Measurements from ENCODE around the gene KLRC3. TPM values are rescaled to one million over a fixed set of nuclear protein-coding genes. Genes with fewer than 3 reads are reported as not detected.
"Not testable (repeated sequence)": the region's sequence is repeated elsewhere in the genome, so short reads cannot be mapped to it uniquely, and the experiment has no call there.

The KLRC3 gene
- total and polyA plus RNA-seq, 8 donors, result 0.43 to 1.3 (median 1.3) TPM; not detected in 5

- TF ChIP-seq CTCF (IDR thresholded peaks at IDR 0.05), result no peak
- no peak for TF ChIP-seq EP300 (IDR thresholded peaks at IDR 0.05)
- no peak for TF ChIP-seq POLR2AphosphoS5 (IDR thresholded peaks at IDR 0.05)
- no peak for TF ChIP-seq POLR2A (IDR thresholded peaks at IDR 0.05)
- H3K4me1 ChIP-seq, result peaks cover 0 to 11% (median 8%) of the 10 kb centered on the region in 4 donors
- H3K4me3 ChIP-seq, result no peak overlapping the region
- no peaks in the 10 kb centered on the region for H3K9me3 ChIP-seq
- no peak overlapping the region for H3K27ac ChIP-seq
- no peaks in the 10 kb centered on the region for H3K36me3 ChIP-seq
- WGBS, 5 donors, result 82 to 93% (median 84%) methylated on average over 2 of the region's 2 CpGs
- no peak for DNase-seq
- no peaks in the 10 kb centered on the region for H3K27me3 ChIP-seq
- intact Hi-C loops (cut with DNase I; ENCODE audit: low total_unique reads), result no loop called here
These were observed 22.2 kb downstream of the KLRC3 start for GRCh38 chr12:10398168-10398567.

- no peak for DNase-seq
- no peak overlapping the region for H3K4me3 ChIP-seq
- peaks cover 0 to 17% (median 10%) of the 10 kb centered on the region in 4 donors for H3K4me1 ChIP-seq
- no peak for TF ChIP-seq POLR2A (IDR thresholded peaks at IDR 0.05)
- H3K9me3 ChIP-seq, result no peaks in the 10 kb centered on the region
- H3K27ac ChIP-seq, result no peak overlapping the region
- no peaks in the 10 kb centered on the region for H3K27me3 ChIP-seq
- intact Hi-C loops (cut with DNase I; ENCODE audit: low total_unique reads), result no loop called here
- H3K36me3 ChIP-seq, result no peaks in the 10 kb centered on the region
- 33 to 59% (median 49%) methylated on average over 2 of the region's 2 CpGs for WGBS, 5 donors
These were observed 23.1 kb downstream of the KLRC3 start for GRCh38 chr12:10397296-10397695.

GRCh38 chr12:10396176-10396575 is 24.2 kb downstream of the KLRC3 start:
- H3K4me3 ChIP-seq; DNase-seq; H3K9me3 ChIP-seq; intact Hi-C loops (cut with DNase I; ENCODE audit: low total_unique reads); H3K36me3 ChIP-seq; H3K27me3 ChIP-seq: not testable (repeated sequence)
- Histone ChIP-seq H3K4me1 (peaks cover 0 to 22% (median 14%) of the 10 kb centered on the region in 4 donors), H3K27ac (peak overlapping the region in 4 of 5 donors; percentile 52 to 70 (median 68))
- 82 to 90% (median 86%) methylated on average over 12 to 15 of the region's 15 CpGs for WGBS, 5 donors

GRCh38 chr12:10395390-10395998 is 24.9 kb downstream of the KLRC3 start:
- H3K4me3 ChIP-seq, result no peak overlapping the region
- H3K36me3 ChIP-seq, result no peaks in the 10 kb centered on the region
- H3K4me1 ChIP-seq, result peaks cover 0 to 22% (median 14%) of the 10 kb centered on the region in 4 donors
- no peak for TF ChIP-seq CTCF (IDR thresholded peaks at IDR 0.05)
- peak in 1 of 4 donors; percentile 6 for TF ChIP-seq POLR2A (IDR thresholded peaks at IDR 0.05)
- TF ChIP-seq EP300 (IDR thresholded peaks at IDR 0.05), result no peak
- peak in 2 of 3 donors; percentile 33 to 67 for TF ChIP-seq POLR2AphosphoS5 (IDR thresholded peaks at IDR 0.05)
- no peaks in the 10 kb centered on the region for H3K27me3 ChIP-seq
- WGBS, 5 donors, result 12 to 31% (median 21%) methylated on average over 6 of the region's 6 CpGs
- peak; percentile 31 to 73 for DNase-seq
- H3K27ac ChIP-seq, result peak overlapping the region in 4 of 5 donors; percentile 52 to 70 (median 68)
- no peaks in the 10 kb centered on the region for H3K9me3 ChIP-seq
- intact Hi-C loops (cut with DNase I; ENCODE audit: low total_unique reads), result no loop called here

GRCh38 chr12:10394531-10395152 is 25.8 kb downstream of the KLRC3 start:
- H3K4me3 ChIP-seq; DNase-seq; intact Hi-C loops (cut with DNase I; ENCODE audit: low total_unique reads); H3K9me3 ChIP-seq; H3K27me3 ChIP-seq; H3K36me3 ChIP-seq: not testable (repeated sequence)
- 77 to 90% (median 80%) methylated on average over 11 of the region's 11 CpGs for WGBS, 5 donors
- Histone ChIP-seq H3K27ac (peak overlapping the region in 3 of 5 donors; percentile 52 to 69 (median 68)), H3K4me1 (peaks cover 0 to 22% (median 14%) of the 10 kb centered on the region in 4 donors)

- H3K36me3 ChIP-seq, result no peaks in the 10 kb centered on the region
- peaks cover 0 to 22% (median 14%) of the 10 kb centered on the region in 4 donors for H3K4me1 ChIP-seq
- TF ChIP-seq POLR2AphosphoS5 (IDR thresholded peaks at IDR 0.05), result no peak
- TF ChIP-seq CTCF (IDR thresholded peaks at IDR 0.05), result no peak
- TF ChIP-seq POLR2A (IDR thresholded peaks at IDR 0.05), result no peak
- TF ChIP-seq EP300 (IDR thresholded peaks at IDR 0.05), result no peak
- H3K4me3 ChIP-seq, result no peak overlapping the region
- no peak for DNase-seq
- WGBS, 5 donors, result 46 to 65% (median 54%) methylated on average over 3 of the region's 3 CpGs
- no peak overlapping the region for H3K27ac ChIP-seq
- H3K9me3 ChIP-seq, result no peaks in the 10 kb centered on the region
- no peaks in the 10 kb centered on the region for H3K27me3 ChIP-seq
- intact Hi-C loops (cut with DNase I; ENCODE audit: low total_unique reads), result no loop called here
These were observed 27.1 kb downstream of the KLRC3 start for GRCh38 chr12:10393291-10393690.

Measured in stomach (tissue), 9 donors.